ENCODE results near the gene ADGRB3.

DNA sequence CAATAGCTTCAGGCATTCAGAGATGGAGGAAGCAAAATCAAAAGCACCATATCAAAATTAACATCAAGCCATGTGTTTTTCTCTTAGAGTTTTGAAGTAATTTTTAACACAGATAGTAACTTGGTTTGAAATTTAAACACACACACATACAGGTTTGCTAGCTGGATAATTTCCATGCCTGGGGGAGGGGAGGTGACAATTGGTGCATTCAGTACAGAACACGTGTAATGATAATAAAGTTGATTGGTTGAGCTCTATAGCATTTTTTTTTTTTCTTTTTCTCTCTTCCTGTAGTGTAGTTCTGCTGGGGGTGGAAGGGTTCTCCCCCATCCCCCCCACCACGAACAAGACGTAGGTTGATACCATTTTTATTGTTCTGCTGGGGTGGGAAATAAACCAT lies 596.9 kb downstream of the ADGRB3 start:
- TF ChIP-seq, protein P1, sequence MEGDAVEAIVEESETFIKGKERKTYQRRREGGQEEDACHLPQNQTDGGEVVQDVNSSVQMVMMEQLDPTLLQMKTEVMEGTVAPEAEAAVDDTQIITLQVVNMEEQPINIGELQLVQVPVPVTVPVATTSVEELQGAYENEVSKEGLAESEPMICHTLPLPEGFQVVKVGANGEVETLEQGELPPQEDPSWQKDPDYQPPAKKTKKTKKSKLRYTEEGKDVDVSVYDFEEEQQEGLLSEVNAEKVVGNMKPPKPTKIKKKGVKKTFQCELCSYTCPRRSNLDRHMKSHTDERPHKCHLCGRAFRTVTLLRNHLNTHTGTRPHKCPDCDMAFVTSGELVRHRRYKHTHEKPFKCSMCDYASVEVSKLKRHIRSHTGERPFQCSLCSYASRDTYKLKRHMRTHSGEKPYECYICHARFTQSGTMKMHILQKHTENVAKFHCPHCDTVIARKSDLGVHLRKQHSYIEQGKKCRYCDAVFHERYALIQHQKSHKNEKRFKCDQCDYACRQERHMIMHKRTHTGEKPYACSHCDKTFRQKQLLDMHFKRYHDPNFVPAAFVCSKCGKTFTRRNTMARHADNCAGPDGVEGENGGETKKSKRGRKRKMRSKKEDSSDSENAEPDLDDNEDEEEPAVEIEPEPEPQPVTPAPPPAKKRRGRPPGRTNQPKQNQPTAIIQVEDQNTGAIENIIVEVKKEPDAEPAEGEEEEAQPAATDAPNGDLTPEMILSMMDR (IDR thresholded peaks at IDR 0.05), result no peak
- TF ChIP-seq POLR2A (IDR thresholded peaks at IDR 0.05), result no peak
